Fibroblast of skin of back (primary cell): ENCODE measurements around the gene NTN3.
"Not testable (repeated sequence)": the region's sequence is repeated elsewhere in the genome, so short reads cannot be mapped to it uniquely, and the experiment has no call there.

Source experiments
- DNase-seq: peaks from one replicate; pipeline ENCODE4 v3.0.0-alpha.2; 2013

Gene NTN3

DNA sequence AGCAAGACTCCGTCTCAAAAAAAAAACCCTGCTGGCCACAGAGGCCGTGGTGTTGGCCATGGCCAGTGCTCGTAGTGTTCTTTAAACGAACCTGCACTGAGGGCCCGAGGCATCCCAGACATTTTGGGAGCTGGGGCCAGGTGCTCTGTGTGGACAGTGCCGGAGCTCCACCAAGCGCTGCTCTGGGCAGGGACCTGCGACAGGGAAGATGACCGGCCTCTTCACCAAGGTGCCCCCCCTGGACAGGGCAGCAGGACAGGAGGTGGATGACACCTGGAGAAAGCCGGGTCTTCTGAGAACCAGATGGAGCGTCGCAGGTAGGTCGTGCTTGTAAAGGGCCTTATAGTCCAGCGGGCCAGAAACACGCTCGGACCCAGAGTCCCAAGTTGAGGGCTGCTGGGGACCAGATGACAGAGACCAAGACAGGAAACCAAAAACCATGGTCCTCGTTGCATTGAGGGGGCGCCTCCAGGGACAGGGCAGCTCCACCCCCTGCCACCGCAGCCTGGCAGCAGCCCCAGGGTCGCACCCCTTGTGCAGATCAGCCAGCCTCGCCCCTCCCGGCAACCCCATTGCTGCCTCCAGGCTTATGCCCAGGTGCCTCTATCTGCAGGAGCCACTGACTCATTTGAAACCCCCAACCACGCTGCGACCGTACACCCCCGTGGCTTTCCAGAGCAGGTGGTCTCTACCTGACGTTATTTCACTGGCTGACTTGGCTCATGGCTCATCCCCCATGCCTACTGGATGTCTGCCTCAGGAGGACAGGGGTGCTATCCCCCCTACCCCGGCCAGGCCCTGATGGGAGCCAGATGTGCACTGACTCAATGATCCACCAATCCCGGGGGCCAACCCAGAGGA is 4.2 kb upstream of the NTN3 start:
- DNase-seq: no peak

DNA sequence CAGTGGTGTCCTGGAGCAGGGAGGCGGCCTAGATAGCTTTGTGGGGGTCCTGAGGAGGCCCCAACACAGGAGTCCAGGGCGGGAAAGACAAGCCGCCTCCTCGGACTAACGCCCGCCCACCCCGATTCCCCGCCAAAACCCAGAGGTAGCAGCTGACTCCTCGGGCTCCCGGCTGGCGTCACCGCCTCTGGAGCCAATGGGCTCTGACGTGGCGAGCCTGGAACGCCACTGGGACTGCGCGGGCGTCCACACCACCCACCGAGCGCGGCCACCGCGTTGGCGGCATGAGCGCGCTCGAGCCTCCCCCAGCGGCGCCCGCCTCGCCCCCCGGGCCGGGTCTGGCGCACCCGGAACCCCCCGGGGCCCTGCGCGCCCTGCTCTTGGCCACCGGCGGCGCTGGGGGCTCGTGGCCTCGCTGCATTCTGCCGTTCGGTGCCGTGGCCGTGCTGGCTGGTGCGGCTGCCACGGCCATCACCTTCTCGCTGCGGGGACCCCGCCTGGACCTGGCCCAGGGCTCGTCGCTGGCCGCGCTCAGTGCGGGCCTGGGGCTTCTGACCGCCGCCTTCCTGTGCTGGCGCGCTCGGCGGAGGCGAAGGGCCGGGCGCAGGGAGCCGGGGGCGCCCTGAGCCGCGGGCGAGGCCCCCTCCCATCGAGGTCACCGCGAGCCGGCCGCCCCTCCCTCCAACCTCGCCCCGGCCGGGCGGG is 3.4 kb upstream of the NTN3 start:
- peak; percentile 81 for DNase-seq

DNA sequence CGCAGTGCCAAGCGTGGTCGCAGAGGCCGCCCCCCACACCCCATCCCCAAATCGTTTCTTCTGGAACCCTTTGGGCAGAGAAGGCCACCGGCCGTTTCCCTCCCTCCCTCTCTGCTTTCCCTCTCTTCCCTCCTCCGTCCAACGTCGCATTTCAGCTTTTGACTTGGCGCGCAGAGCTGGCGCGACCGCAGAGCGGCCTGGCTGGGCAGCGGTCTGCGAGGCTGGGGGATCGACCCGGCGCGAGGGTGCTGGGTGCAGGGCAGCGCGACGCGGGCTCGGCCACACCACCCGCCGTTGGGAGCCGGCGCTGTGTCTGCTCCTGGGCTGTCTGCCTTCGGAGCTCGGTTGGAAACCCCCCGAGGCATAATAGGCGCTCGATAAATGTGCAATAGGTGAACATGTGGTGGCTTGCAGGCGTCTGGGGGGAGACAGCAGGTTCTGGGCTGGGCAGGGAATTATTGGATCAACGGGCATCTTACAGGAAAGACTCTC is 2.8 kb upstream of the NTN3 start:
- DNase-seq: no peak

DNA sequence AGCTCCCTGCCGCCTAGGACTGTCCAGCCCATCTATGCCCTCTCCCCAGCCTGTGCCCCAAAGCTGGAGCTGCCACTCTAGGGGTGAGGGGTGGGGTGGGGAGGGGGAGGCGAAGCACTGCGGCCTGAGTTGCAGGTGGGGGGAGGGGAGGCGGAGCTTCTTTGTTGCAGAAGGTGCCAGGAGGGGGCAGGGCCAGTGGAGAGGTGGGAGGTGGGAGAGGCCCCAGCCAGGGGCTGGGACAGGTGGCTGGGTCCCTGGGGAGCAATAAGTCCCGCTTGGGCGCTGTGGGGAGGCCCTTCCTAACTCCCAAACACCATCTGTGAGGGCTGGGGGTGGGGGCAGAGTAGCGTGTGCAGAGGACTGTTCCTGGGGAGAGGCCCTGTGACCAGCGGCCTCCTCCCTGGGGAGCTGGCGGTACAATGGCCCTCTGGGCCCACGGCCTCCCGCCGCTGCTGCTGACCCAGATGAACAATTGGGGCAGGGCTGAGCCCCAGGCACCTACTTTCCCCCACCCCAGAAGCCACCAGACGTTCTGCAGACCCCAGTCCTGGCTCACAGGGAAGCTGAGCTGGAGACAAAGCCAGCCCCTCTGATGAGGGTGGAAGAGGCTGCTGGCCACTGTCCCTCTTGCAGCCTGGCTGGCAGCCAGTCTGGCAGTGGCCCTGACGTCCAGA is 2.2 kb upstream of the NTN3 start:
- DNase-seq: no peak

DNA sequence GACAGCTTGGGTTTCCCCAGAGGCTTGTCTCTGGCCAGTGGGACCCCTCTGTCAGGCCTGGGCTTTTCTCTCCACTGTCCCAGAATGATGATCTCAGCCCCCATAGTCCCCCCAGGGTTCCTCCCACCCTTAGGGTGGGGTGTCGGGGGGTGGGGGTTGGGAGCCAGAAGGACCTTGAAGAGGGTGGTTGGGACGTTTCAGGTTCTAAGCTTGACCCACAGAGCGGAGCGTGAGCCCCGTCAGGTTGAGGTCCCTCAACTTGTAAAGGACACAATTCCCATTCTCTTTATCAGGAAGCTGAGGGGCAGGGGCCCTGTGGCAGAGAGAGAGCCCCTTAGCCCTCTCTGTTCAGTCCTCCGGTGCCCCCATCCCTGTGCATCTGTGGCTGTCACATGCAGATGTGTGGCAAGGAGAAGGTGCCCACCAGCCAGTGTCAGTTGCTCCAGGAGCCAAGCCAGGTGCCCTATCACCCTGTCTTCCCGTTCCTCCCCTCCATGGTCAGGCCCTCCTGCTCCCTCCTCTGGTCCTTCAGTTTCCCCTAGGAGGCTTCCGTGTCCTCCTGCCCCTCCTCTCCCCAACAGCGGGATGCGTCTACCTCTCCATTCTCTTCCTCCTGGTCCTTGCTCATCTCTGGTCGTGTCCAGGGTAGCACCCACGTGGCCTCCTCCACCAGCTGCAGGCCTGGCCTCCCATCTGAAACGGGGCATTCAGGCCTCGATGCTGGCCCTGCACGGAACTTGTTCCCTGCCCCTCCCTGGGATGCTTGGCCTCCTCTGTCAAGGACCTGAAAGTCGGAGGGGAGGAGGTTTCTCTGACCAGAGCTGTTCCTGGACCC is 1.5 kb upstream of the NTN3 start:
- no peak for DNase-seq

DNA sequence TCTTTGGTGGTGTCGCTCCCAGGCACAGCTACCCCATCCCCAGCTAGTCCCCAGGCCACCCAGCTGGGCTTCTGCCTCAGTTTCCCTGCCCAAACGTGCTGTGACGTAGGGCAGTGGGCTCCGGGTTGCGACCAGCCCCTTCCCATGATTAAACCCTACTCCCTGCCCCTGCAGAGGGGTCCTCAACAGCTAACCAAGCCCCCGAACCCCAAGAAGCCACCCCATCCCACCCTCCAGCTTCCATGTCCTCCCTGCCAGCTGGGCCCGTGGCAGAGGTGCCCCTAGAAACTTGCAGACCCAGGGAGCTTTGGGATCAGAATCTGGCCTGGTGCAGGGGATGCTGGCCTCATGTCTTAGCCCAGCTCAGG is 879 bp upstream of the NTN3 start:
- DNase-seq: no peak

DNA sequence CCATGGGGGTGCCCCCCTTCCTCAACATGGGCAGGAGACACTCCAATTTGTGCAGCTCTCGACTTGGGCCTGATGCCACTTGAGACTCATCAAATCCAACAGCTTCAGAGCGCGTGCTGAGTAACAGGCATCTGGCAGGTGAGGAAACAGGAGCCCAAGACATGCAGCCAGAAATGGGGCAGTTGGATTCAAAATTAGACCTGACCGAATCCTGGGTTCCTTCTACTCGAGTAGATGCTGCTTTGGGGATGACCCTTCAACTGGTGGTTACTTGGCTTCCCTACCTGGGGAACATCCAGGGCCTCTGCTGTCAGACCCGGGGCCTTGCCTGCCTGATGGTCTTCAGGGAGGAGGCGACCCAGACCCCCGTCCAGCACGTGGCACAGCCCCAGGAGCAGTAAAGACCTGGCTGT is 488 bp upstream of the NTN3 start:
- DNase-seq: no peak

DNA sequence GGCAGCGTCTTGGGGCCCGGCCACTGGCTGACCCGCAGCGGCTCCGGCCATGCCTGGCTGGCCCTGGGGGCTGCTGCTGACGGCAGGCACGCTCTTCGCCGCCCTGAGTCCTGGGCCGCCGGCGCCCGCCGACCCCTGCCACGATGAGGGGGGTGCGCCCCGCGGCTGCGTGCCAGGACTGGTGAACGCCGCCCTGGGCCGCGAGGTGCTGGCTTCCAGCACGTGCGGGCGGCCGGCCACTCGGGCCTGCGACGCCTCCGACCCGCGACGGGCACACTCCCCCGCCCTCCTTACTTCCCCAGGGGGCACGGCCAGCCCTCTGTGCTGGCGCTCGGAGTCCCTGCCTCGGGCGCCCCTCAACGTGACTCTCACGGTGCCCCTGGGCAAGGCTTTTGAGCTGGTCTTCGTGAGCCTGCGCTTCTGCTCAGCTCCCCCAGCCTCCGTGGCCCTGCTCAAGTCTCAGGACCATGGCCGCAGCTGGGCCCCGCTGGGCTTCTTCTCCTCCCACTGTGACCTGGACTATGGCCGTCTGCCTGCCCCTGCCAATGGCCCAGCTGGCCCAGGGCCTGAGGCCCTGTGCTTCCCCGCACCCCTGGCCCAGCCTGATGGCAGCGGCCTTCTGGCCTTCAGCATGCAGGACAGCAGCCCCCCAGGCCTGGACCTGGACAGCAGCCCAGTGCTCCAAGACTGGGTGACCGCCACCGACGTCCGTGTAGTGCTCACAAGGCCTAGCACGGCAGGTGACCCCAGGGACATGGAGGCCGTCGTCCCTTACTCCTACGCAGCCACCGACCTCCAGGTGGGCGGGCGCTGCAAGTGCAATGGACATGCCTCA is 773 bp downstream of the NTN3 start:
- DNase-seq: no peak

DNA sequence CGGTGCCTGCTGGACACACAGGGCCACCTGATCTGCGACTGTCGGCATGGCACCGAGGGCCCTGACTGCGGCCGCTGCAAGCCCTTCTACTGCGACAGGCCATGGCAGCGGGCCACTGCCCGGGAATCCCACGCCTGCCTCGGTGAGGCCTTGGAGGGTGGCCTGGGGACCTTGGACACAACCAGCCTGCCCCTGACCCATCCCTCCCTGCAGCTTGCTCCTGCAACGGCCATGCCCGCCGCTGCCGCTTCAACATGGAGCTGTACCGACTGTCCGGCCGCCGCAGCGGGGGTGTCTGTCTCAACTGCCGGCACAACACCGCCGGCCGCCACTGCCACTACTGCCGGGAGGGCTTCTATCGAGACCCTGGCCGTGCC is 1.4 kb downstream of the NTN3 start:
- no peak for DNase-seq

DNA sequence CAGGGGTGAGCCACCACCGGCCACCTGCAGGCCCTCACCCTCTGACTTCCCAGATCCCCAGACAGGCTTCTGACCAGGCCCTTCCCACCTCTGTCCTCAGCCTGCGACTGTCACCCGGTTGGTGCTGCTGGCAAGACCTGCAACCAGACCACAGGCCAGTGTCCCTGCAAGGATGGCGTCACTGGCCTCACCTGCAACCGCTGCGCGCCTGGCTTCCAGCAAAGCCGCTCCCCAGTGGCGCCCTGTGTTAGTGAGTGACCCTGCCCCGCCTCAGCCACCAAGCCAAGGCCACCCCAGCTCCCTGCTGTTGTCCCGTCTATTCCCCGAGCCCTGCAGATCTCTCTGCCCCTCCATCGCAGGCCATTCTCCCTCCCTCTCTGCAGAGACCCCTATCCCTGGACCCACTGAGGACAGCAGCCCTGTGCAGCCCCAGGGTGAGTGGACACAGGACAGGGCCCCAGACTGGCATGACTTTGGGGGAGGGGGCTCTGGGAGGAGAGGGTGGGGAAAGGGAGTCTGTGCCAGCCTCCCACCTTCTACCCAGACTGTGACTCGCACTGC is 1.9 kb downstream of the NTN3 start:
- DNase-seq: no peak

DNA sequence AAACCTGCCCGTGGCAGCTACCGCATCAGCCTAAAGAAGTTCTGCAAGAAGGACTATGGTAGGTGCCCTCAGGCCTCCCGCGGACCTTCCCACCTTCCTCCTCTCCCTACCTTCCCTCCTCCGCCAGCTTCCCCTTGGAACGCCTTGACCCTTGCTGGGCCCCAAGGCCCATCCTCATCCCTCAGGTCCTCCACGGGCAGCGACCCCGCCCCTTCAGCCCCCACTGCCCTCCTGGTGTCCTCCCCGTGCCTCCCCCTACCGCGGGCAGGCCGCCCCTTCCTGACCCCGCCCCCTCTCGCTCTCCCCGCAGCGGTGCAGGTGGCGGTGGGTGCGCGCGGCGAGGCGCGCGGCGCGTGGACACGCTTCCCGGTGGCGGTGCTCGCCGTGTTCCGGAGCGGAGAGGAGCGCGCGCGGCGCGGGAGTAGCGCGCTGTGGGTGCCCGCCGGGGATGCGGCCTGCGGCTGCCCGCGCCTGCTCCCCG is 2.4 kb downstream of the NTN3 start:
- no peak for DNase-seq

DNA sequence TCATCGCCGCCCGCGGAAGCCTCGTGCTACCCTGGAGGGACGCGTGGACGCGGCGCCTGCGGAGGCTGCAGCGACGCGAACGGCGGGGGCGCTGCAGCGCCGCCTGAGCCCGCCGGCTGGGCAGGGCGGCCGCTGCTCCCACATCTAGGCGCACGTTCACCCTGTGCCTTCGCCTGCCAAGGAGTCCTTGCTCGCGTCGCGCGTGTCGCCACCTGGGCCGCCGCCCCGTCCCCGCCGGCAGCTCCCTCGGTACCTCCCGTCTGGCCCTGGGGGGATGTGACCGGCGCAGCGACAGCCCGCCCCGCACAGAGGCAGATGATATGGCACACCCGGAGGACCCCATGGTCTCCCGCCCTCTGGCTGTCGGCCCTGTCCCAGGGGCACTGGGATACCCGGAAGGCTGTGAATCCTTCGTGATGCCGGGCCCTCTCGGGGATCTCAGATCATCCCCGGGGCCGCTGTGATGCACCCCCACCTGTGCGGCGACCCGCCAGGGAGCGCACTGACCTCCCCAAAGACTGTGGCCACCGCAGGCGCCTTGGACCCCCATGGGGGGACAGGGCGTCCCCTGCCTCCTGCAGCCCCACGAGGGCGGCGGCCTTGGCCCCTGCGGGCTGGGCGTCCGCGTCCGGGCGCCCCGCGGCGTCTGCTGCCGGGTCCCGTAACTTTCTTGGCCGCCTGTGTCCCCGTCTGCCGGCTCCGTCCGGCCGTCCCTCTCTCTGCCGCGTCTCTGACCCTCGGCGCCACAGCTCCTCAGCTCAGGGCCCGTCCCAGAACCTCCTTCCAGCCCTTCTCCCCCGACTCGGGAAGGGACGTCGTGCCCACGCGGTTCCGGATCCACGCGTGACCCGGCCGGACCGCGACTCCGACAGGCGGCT is 3.1 kb downstream of the NTN3 start:
- peak; percentile 50 for DNase-seq

DNA sequence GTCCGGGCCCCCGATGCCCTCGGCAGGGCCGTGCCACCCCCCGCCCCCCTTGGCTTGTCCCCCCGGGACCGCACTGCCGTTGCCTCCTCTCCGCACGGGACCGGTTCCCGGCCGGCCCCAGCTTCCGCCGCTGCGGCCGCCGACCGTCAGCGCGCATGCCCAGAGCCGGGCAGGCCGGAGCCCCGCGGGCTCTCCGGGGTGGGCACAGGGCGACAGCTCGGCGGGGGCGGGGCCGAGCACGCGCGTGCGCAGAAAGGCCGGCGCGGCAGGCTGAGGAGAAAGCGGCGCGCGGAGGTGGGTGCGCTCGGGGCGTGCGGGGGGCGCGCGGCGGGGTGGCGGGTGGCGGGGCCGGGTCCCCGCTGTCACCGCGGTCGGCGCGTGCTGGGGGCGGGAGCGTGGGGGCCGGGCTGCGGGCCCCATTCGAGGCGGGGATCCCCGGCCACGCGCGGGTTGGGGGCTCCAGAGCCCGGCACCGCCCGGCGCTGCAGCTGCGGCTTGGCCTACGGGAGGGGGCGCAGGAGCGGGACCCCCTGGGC is 3.8 kb downstream of the NTN3 start, which contains the start of gene TBC1D24:
TSS of gene TBC1D24 (plus strand) at position 251 of the 536 bp plus-strand sequence. CDS start 21,022 bp downstream, outside the sequence.
- DNase-seq: peak; percentile 83

DNA sequence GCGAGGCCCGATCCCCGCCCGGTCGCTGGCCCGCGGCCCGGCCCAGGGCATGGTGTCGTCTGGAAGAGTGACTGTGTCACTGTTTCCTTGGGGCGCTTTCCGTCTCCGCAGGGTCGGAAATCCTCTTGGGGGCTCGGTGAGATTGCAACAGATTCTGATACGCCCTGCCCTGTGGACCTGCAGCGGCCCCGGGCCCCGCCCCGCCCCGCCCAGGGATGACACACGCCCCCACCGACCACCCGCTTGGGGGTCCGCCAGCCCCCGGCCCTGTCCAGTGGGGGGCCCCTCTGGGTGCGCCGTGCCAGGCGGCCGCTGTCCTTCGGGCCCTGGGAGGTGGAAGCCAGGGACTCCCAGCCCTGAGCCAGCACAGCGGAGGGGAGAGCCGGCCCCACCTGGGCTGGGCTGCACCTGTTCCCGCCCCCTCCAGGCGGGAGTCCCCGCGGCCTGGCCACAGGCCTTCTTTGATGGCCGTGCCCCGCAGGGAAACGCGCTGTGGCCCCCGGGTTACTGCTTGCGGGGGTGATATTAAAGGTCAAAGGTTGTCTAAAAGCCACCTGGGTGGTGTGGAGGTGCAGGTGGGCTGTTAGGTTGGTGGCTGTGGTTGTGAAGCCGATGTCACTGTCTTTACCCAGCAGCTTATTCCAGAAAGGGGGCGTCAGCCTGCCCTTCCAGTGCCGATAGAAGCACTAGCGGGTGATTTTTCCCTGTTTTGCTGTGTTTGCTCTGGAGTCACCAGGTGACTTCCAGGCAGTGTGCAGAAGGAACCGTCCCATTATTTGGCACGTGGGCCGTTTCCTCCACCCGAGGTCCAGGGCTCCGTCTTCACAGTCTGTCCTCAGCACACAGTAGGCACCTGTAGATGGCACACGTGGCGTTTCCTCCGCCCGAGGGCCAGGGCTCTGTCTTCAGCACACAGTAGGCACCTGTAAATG is 4.6 kb downstream of the NTN3 start:
- no peak for DNase-seq

DNA sequence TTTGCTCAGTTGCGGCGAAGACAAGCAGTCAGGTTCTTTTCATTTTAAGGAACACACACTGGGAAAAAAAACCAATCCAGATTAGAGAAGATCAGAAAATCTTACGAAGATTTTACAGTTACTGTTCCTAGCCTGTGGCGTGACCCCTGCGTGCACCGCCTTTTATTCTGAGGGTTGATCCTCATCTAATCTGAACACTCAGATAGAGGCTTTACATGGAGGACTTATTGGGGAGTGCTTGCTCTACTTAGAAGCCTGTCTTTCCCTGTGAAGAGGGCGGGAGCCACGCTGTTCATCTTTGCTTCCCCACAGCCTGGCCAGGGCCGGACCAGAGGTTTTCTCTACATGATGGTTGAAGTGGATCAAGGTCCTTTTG is 5.2 kb downstream of the NTN3 start:
- no peak for DNase-seq

DNA sequence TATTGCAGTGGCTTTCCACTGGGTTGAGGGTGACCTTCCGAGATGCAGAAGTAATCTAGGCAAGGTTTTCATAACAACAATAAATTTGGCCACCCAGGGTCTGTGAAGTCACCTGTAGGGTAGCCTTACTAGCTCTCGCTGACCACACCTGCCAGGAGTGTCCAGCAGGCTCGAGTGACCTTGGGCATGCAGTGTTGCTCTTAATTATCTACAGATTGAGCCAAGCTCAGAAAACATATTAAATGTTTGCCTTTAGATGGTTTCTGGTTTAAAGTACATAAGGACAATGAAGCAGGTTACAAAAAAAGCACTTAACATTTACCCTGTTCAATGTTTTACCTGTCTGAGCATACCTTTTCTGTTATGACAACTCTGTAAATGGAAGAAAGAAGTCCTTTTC is 5.6 kb downstream of the NTN3 start:
- DNase-seq: no peak

DNA sequence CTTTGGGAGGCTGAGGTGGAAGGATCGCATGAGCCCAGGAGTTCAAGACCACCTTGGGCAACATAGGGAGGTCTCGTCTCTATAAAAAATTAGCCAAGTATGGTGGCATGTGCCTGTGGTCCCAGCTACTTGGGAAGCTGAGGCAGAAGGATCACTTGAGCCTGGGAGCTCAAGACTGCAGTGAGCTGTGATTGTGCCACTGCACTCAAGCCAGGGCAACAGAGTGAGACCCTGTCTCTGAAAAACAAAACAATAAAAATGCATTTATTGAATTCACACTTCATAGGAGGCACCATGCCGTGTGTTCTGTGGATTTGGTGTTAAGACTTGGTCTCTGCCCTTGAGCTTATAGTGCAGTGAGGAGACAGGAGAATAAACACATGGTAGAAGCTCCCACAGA is 6.2 kb downstream of the NTN3 start:
- no peak for DNase-seq

DNA sequence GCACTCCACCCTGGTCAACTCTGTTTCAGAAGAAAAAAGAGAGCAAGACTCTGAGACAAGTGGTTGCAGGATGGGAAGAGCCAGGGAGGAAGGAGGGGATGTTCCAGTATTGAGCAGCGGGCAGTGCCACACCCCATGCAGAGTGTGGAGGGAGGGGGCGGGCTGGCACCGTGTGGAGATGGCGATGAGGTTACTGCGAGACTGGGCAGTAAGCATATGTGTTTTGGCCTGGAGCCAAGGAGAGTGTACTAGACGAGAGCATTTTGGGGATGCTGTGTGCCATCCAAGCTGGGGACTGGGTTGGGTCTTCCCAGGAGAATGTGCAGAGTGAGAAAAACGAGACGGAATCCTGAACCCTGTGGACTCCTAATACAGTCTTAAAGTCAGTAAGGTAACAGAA is 7.2 kb downstream of the NTN3 start:
- no peak for DNase-seq

DNA sequence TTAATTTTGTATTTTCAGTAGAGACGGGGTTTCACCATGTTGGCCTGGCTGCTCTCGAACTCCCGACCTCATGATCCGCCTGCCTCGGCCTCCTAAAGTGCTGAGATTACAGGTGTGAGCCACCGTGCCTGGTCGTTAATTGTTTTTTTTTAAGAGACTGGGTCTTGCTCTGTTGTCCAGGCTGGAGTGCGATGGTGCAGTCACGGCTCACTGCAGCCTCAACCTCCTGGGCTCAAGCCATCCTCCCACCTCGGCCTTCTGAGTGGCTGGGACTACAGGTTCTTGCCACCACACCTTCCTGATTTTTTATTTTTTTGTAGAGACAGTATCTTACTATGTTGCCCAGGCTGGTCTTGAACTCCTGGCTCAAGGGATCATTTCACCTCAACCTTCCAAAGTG is 8.9 kb downstream of the NTN3 start:
- DNase-seq: not testable (repeated sequence)
